ENCODE results near the gene RALGPS2. TPM values are rescaled to one million over a fixed set of nuclear protein-coding genes. Genes with fewer than 3 reads are reported as not detected.
"Not testable (repeated sequence)": the region's sequence is repeated elsewhere in the genome, so short reads cannot be mapped to it uniquely, and the experiment has no call there.

Gene RALGPS2
- total RNA-seq, 1 donor from 2014 or later = 5.2 TPM

- DNase-seq (ENCODE audit: low spot score) = no peak
These were observed 1.5 kb upstream of the RALGPS2 start for GRCh38 chr1:178723546-178723945.

- DNase-seq (ENCODE audit: low spot score) = no peak
These were observed 692 bp upstream of the RALGPS2 start for GRCh38 chr1:178724376-178724727.

- DNase-seq (ENCODE audit: low spot score) = no peak
These were observed 532 bp downstream of the RALGPS2 start for GRCh38 chr1:178725466-178726086.

- no peak for DNase-seq (ENCODE audit: low spot score)
These were observed 1.1 kb downstream of the RALGPS2 start for GRCh38 chr1:178726087-178726517.

- no peak for DNase-seq (ENCODE audit: low spot score)
These were observed 1.5 kb downstream of the RALGPS2 start for GRCh38 chr1:178726545-178726944.

- DNase-seq (ENCODE audit: low spot score) = no peak
These were observed 2.2 kb downstream of the RALGPS2 start for GRCh38 chr1:178727014-178727895.

- DNase-seq (ENCODE audit: low spot score) = no peak
These were observed 8.9 kb downstream of the RALGPS2 start for GRCh38 chr1:178733972-178734371.

GRCh38 chr1:178738780-178739179 is 13.7 kb downstream of the RALGPS2 start:
- DNase-seq (ENCODE audit: low spot score) = no peak

GRCh38 chr1:178739285-178740045 is 14.4 kb downstream of the RALGPS2 start:
- DNase-seq (ENCODE audit: low spot score) = no peak

GRCh38 chr1:178740491-178740890 is 15.4 kb downstream of the RALGPS2 start:
- DNase-seq (ENCODE audit: low spot score) = no peak

- DNase-seq (ENCODE audit: low spot score) = no peak
These were observed 15.9 kb downstream of the RALGPS2 start for GRCh38 chr1:178740924-178741323.

- no peak for DNase-seq (ENCODE audit: low spot score)
These were observed 18.8 kb downstream of the RALGPS2 start for GRCh38 chr1:178743801-178744200.

GRCh38 chr1:178745260-178745659 is 20.2 kb downstream of the RALGPS2 start:
- DNase-seq (ENCODE audit: low spot score) = no peak

GRCh38 chr1:178746345-178746744 is 21.3 kb downstream of the RALGPS2 start:
- no peak for DNase-seq (ENCODE audit: low spot score)

GRCh38 chr1:178747361-178747760 is 22.3 kb downstream of the RALGPS2 start:
- not testable (repeated sequence) for DNase-seq (ENCODE audit: low spot score)

- no peak for DNase-seq (ENCODE audit: low spot score)
These were observed 24.6 kb downstream of the RALGPS2 start for GRCh38 chr1:178749581-178750166.

- DNase-seq (ENCODE audit: low spot score) = no peak
These were observed 26.0 kb downstream of the RALGPS2 start for GRCh38 chr1:178751046-178751445.

- DNase-seq (ENCODE audit: low spot score) = no peak
These were observed 27.8 kb downstream of the RALGPS2 start for GRCh38 chr1:178752891-178753290.

GRCh38 chr1:178754655-178755256 is 29.7 kb downstream of the RALGPS2 start:
- not testable (repeated sequence) for DNase-seq (ENCODE audit: low spot score)

GRCh38 chr1:178768423-178768822 is 43.4 kb downstream of the RALGPS2 start:
- no peak for DNase-seq (ENCODE audit: low spot score)

GRCh38 chr1:178772952-178773351 is 47.9 kb downstream of the RALGPS2 start:
- no peak for DNase-seq (ENCODE audit: low spot score)
